ENCODE results near the gene INTS7. TPM values are rescaled to one million over a fixed set of nuclear protein-coding genes. Genes with fewer than 3 reads are reported as not detected.
"Not testable (repeated sequence)": the region's sequence is repeated elsewhere in the genome, so short reads cannot be mapped to it uniquely, and the experiment has no call there.

The INTS7 gene
- total and polyA plus RNA-seq, 2 experiments from 2014 or later: 10.9 to 34.0 TPM

- TF ChIP-seq, protein P1, sequence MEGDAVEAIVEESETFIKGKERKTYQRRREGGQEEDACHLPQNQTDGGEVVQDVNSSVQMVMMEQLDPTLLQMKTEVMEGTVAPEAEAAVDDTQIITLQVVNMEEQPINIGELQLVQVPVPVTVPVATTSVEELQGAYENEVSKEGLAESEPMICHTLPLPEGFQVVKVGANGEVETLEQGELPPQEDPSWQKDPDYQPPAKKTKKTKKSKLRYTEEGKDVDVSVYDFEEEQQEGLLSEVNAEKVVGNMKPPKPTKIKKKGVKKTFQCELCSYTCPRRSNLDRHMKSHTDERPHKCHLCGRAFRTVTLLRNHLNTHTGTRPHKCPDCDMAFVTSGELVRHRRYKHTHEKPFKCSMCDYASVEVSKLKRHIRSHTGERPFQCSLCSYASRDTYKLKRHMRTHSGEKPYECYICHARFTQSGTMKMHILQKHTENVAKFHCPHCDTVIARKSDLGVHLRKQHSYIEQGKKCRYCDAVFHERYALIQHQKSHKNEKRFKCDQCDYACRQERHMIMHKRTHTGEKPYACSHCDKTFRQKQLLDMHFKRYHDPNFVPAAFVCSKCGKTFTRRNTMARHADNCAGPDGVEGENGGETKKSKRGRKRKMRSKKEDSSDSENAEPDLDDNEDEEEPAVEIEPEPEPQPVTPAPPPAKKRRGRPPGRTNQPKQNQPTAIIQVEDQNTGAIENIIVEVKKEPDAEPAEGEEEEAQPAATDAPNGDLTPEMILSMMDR (conservative IDR thresholded peaks at IDR 0.05; ENCODE audit: low read depth in 2 of 2): no peak
- TF ChIP-seq ZNF114 (CRISPR knock-in tag; IDR thresholded peaks at IDR 0.05) (no peak), NANOG (IDR thresholded peaks at IDR 0.05; ENCODE audit: borderline replicate concordance) (no peak), CREB1 (CRISPR knock-in tag; IDR thresholded peaks at IDR 0.05; ENCODE audit: low read depth) (no peak), REST (IDR thresholded peaks at IDR 0.05; ENCODE audit: unreplicated experiment) (no peak)
- TF ChIP-seq, protein P2, sequence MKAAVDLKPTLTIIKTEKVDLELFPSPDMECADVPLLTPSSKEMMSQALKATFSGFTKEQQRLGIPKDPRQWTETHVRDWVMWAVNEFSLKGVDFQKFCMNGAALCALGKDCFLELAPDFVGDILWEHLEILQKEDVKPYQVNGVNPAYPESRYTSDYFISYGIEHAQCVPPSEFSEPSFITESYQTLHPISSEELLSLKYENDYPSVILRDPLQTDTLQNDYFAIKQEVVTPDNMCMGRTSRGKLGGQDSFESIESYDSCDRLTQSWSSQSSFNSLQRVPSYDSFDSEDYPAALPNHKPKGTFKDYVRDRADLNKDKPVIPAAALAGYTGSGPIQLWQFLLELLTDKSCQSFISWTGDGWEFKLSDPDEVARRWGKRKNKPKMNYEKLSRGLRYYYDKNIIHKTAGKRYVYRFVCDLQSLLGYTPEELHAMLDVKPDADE (IDR thresholded peaks at IDR 0.05): no peak
These were observed 76.1 kb downstream of the INTS7 start (continued) for GRCh38 chr1:211959221-211959620.

DNA sequence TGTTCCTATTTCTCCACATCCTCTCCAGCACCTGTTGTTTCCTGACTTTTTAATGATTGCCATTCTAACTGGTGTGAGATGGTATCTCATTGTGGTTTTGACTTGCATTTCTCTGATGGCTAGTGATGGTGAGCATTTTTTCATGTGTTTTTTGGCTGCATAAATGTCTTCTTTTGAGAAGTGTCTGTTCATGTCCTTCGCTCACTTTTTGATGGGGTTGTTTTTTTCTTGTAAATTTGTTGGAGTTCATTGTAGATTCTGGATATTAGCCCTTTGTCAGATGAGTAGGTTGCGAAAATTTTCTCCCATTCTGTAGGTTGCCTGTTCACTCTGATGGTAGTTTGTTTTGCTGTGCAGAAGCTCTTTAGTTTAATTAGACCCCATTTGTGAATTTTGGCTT is 81.3 kb downstream of the INTS7 start:
- H3K4me2 ChIP-seq; H3K4me3 ChIP-seq; ATAC-seq; H3K79me2 ChIP-seq (replicated peaks; ENCODE audit: insufficient read depth); H3K9me2 ChIP-seq (ENCODE audit: insufficient read depth); H4K20me1 ChIP-seq (replicated peaks; ENCODE audit: insufficient read depth); H3K36me3 ChIP-seq (ENCODE audit: insufficient read depth); DNase-seq (ENCODE audit: low spot score); H3K27ac Mint-ChIP-seq; H3K4me3 Mint-ChIP-seq; H3K27ac ChIP-seq (ENCODE audit: low read depth); H3K9me3 Mint-ChIP-seq; H2AFZ ChIP-seq; H3F3A ChIP-seq (replicated peaks; ENCODE audit: low read depth); H3K27me3 Mint-ChIP-seq (ENCODE audit: insufficient read depth, low read depth, poor library complexity); H3K4me1 ChIP-seq (ENCODE audit: insufficient read depth); H3K4me1 Mint-ChIP-seq: not testable (repeated sequence)
- H3K27me3 ChIP-seq (ENCODE audit: insufficient read depth): peaks cover 24% of the 10 kb centered on the region
- H3K36me3 Mint-ChIP-seq (ENCODE audit: low read depth): peaks cover 31% of the 10 kb centered on the region

- peaks cover 29% of the 10 kb centered on the region for H3K27me3 ChIP-seq (ENCODE audit: insufficient read depth)
- H3K27ac Mint-ChIP-seq; H3K27me3 Mint-ChIP-seq (ENCODE audit: insufficient read depth, low read depth, poor library complexity); H3K4me1 ChIP-seq (ENCODE audit: insufficient read depth); H4K20me1 ChIP-seq (replicated peaks; ENCODE audit: insufficient read depth); H3K4me3 ChIP-seq; H3K9me2 ChIP-seq (ENCODE audit: insufficient read depth); H3K4me1 Mint-ChIP-seq; ATAC-seq; H3F3A ChIP-seq (replicated peaks; ENCODE audit: low read depth); DNase-seq (ENCODE audit: low spot score); H3K79me2 ChIP-seq (replicated peaks; ENCODE audit: insufficient read depth); H3K4me3 Mint-ChIP-seq; H3K27ac ChIP-seq (ENCODE audit: low read depth); H3K9me3 Mint-ChIP-seq; H3K4me2 ChIP-seq; H3K36me3 ChIP-seq (ENCODE audit: insufficient read depth); H2AFZ ChIP-seq: not testable (repeated sequence)
- H3K36me3 Mint-ChIP-seq (ENCODE audit: low read depth): peaks cover 31% of the 10 kb centered on the region
These were observed 81.8 kb downstream of the INTS7 start for GRCh38 chr1:211953543-211953942.

All from GM23338 (cell line).